Neural progenitor cell (in vitro differentiated cells): ENCODE results near the gene SMIM15.

Experiments used
- CTCF ChIP-seq: fragments of 200-600 bp; sonication (generic); IDR thresholded peaks from 2 replicates; pipeline ENCODE4 v1.5.1; 2017; ENCODE audit warnings: antibody characterized with exemption, mild to moderate bottlenecking
- EZH2phosphoT487 ChIP-seq: fragments of 200-600 bp; sonication (generic); IDR thresholded peaks from 2 replicates; pipeline ENCODE4 v1.6.1; 2017; ENCODE audit warnings: antibody characterized with exemption

GRCh38 chr5:61176631-61177030 is 14.4 kb upstream of the SMIM15 start:
- TF ChIP-seq EZH2phosphoT487 = no peak
- no peak for TF ChIP-seq CTCF
